Pancreas (tissue), 10 donors: ENCODE measurements around the gene MYT1. TPM values are rescaled to one million over a fixed set of nuclear protein-coding genes. Genes with fewer than 3 reads are reported as not detected.
A peak's percentile ranks its signal among the peaks of the same experiment; 100 is the strongest.

Experiments used
- ATAC-seq, 4 donors: fragments of 200-7000 bp; cut with Tn5 transposase; one replicate each; pipeline versions ENCODE4 v1.8.0 to v1.9.1; 2020; ENCODE audit warnings: mild to moderate bottlenecking in 4 of 4, moderate library complexity in 4 of 4
- DNase-seq, 6 donors: peaks; one replicate each; pipeline ENCODE4 v3.0.0-alpha.2; 2020
- FAIRE-seq: peaks from 2 replicates; lab custom pipeline; 2012; peaks lifted over from hg19 to GRCh38; lab: Jason Lieb, UNC
- H3K27ac ChIP-seq, 4 donors: fragments of 200-600 bp; sonication (generic); 1 replicate in 3 of 4; 2 replicates in 1 of 4; pipeline versions ENCODE4 v1.5.0 to v1.8.0; 2020
- H3K27me3 ChIP-seq, 4 donors: fragments of 200-600 bp; one replicate each; pipeline ENCODE4 v1.8.0; 2021
- H3K36me3 ChIP-seq, 3 donors: fragments of 200-600 bp; sonication (generic) in 1 of 3; one replicate each; pipeline versions ENCODE4 v1.5.0 to v1.8.0; 2020 to 2021
- H3K4me1 ChIP-seq, 3 donors: fragments of 200-600 bp; one replicate each; pipeline ENCODE4 v1.8.0; 2021
- H3K4me3 ChIP-seq, 4 donors: fragments of 200-600 bp; sonication (generic) in 2 of 4; one replicate each; pipeline versions ENCODE4 v1.5.0 to v1.8.0; 2020 to 2021
- H3K9me3 ChIP-seq, 4 donors: fragments of 200-600 bp; one replicate each; pipeline ENCODE4 v1.8.0; 2021
- WGBS, 2 donors: extraction: QIAGEN DNeasy Blood & Tissue Kit; methylation state at CpG; one replicate each; pipeline ENCODE4 v1.1.7; 2013; 5-methylcytosine and 5-hydroxymethylcytosine counted together
- intact Hi-C, 3 donors: fragments of 100-400 bp; cut with DNase I; formaldehyde crosslinking; loops; one replicate each; pipeline versions ENCODE4 v1.11.1 to v1.14.2; 2022
- polyA plus RNA-seq, 2 donors: library from polyadenylated mRNA; stranded (reverse); fragments of 200-250 nt; gene quantifications; one replicate each; pipeline ENCODE4 v1.2.3, GENCODE V29; 2013
- total RNA-seq, 6 donors: library from RNA; stranded (reverse); fragmentation: NEBNext Ultra II Directional in 4 of 6; extraction: Animal tissue kit (Norgen Biotek cat#: 25700) in 4 of 6; gene quantifications; one replicate each; pipeline versions ENCODE4 v1.2.1 to v1.2.4, GENCODE V29; 2021 to 2023
- TF ChIP-seq, protein P1 (sequence below), 4 donors: fragments of 200-600 bp; sonication (generic) in 3 of 4; IDR thresholded peaks; one replicate each; pipeline versions ENCODE4 v1.5.0 to v1.8.0; 2021; ENCODE audit warnings: antibody characterized with exemption in 4 of 4
- donor health status: healthy with polysubstance abuse.
- donor health status: DM: no; HTN: no; CAD: no; lungs with moderate emphysema.
- donor health status: DM: no; HTN: no; CAD: no.
- donor health status: control.
- donor health status: control.
- donor health status: Bipolar disorder and iron deficiency.
- donor health status: DM: yes; HTN: yes; CAD: no.
- donor health status: DM: no; HTN: no; CAD: no.
- donor health status: DM: no; HTN: no; CAD: no.
- donor health status: DM: yes; HTN: yes; CAD: no.

The MYT1 gene
- total and polyA plus RNA-seq, 8 donors = 0.13 to 5.1 (median 0.52) TPM

DNA sequence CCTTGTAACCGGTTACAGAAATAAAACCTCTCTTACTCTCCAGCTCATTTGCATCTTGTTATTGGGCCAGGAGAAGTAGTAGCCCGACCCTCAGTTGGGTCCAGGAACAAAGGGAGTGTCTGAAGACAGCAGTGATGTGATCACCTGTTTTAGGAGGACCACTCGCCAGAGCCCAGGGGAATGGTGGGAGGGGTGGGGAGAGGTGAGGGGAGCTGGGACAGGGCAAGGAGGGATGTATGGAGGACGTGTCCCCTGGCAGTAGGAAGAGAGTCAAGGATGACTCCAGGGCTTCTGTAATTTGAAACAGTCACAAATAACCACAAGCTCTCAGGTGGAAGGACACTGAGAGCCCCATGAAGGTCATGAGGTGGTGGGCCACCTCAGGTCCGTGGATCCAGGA lies 89.9 kb downstream of the MYT1 start:
- intact Hi-C loops = no loop called here
- ATAC-seq (no peak), FAIRE-seq (no peak), DNase-seq (peak in 1 of 6 donors; percentile 31)
- no peak overlapping the region for H3K4me3 ChIP-seq
- H3K36me3 ChIP-seq = no peaks in the 10 kb centered on the region
- no peak overlapping the region for H3K27ac ChIP-seq
- H3K4me1 ChIP-seq = peaks cover 0 to 14% (median 9%) of the 10 kb centered on the region in 3 donors
- 78 to 86% methylated on average over 5 of the region's 5 CpGs for WGBS, 2 donors
- H3K27me3 ChIP-seq = no peaks in the 10 kb centered on the region
- TF ChIP-seq, protein P1, sequence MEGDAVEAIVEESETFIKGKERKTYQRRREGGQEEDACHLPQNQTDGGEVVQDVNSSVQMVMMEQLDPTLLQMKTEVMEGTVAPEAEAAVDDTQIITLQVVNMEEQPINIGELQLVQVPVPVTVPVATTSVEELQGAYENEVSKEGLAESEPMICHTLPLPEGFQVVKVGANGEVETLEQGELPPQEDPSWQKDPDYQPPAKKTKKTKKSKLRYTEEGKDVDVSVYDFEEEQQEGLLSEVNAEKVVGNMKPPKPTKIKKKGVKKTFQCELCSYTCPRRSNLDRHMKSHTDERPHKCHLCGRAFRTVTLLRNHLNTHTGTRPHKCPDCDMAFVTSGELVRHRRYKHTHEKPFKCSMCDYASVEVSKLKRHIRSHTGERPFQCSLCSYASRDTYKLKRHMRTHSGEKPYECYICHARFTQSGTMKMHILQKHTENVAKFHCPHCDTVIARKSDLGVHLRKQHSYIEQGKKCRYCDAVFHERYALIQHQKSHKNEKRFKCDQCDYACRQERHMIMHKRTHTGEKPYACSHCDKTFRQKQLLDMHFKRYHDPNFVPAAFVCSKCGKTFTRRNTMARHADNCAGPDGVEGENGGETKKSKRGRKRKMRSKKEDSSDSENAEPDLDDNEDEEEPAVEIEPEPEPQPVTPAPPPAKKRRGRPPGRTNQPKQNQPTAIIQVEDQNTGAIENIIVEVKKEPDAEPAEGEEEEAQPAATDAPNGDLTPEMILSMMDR (IDR thresholded peaks at IDR 0.05) = no peak
- H3K9me3 ChIP-seq = no peaks in the 10 kb centered on the region

DNA sequence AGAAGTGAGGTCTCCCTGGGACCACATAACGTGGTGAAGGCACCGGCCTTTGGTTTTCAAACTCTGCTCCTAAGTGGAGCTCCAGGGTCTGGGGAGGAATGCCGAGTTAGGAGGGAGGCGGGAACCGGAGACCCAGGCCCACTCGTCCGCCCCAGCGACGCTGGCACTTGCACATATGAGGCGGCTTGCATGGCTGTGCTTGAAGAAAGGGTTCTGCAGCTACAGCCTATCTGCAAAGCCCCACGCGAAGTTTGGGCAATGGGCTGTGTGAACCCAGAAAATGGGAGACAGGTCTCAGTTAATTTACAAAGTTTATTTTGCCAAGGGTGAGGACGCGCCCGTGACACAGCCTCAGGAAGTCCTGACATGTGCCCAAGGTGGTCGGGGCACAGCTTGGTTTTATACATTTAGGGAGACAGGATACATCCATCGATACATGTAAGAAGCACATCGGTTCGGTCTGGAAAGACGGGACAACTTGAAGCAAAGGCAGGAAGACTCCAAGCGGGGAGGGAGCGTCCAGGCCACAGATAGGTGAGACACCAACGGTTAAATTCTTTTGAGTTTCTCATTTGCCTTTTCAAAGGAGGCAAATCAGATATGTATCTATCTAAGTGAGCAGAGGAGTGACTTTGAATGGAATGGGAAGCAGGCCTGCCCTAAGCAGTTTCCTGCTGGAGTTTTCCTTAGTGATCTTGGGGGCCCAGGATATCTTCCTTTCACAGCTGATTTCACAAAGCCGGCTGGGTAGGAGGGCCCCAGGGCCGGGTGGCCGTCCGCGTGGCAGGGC lies 90.5 kb downstream of the MYT1 start:
- Histone ChIP-seq H3K27me3 (no peaks in the 10 kb centered on the region), H3K4me3 (peak overlapping the region; percentile 65 to 78 (median 72)), H3K27ac (peak overlapping the region; percentile 69 to 87 (median 82)), H3K9me3 (no peaks in the 10 kb centered on the region), H3K36me3 (no peaks in the 10 kb centered on the region), H3K4me1 (peaks cover 0 to 14% (median 9%) of the 10 kb centered on the region in 3 donors)
- no peak for FAIRE-seq
- WGBS, 2 donors = 77 to 78% methylated on average over 28 of the region's 28 CpGs
- intact Hi-C loops = no loop called here
- TF ChIP-seq, protein P1 (IDR thresholded peaks at IDR 0.05) = no peak
- DNase-seq = peak in 2 of 6 donors; percentile 46 to 56
- ATAC-seq = no peak

DNA sequence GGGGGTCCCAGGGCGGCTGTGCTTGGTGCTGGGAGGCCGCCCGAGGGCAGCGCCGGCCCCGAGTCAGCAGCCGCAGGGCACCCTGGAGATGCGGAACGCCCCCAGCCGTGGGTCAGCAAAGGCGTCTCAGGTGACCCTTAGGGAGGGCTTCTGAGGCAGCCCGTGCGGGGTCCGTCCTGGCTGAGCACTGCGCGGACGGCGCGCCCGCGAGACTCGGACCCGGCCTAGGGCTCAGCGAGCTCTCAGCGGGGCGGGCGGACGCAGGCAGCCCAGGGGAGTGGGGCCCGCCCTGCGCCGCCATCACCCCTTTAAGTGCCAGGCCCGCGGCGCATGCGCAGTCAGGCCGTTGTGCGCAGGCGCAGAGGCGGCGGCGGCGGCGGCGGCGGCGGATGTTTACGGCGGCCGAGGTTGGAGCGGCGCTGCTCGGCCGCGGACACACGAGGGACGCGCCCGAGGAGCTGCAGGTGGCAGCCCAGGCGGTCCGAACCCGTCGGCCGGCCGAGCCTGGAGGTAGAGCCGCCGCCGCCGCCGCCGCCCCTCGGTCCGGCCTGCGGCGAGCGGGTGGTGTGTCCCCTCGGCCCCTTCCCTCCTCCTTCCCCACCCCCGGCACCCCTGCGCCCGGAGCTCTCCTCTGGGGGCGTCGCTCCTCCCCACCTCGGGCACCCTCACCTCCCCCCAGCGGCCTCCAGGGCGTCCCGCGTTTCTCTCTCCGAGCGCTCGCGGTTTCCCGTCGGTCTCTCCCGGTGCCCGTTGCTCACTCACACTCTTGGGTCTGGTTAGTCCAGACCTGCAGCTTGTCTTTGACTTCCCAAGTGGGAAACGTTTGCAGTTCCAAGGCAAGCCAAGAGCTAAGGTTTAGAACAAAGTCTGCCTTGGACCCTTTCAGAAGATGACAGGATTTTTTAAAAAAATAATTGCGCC lies 91.4 kb downstream of the MYT1 start, which contains the start of gene PCMTD2:
Gene PCMTD2 (plus strand): TSS at position 388 of the 921 bp plus-strand sequence. CDS start 4,218 bp downstream, outside the sequence.
- Histone ChIP-seq H3K4me3 (peak within 1 kb of the TSS; percentile 65 to 78 (median 72)), H3K4me1 (peaks cover 0 to 14% (median 9%) of the 10 kb centered on the region in 3 donors), H3K9me3 (no peaks in the 10 kb centered on the region), H3K27me3 (no peaks in the 10 kb centered on the region), H3K36me3 (no peaks in the 10 kb centered on the region), H3K27ac (peak within 1 kb of the TSS; percentile 69 to 87 (median 82))
- TF ChIP-seq, protein P1 (IDR thresholded peaks at IDR 0.05) = no peak
- intact Hi-C loops = no loop called here
- DNase-seq (peak; percentile 68 to 97 (median 88)), FAIRE-seq (no peak), ATAC-seq (peak; percentile 93 to 98 (median 96))
- WGBS, 2 donors = 0% methylated on average over 42 to 96 of the region's 96 CpGs

GRCh38 chr20:64256282-64256935 lies 92.2 kb downstream of the MYT1 start:
- intact Hi-C loops = no loop called here
- peak in 1 of 4 donors; percentile 5 for ATAC-seq
- Histone ChIP-seq H3K27ac (peak overlapping the region; percentile 69 to 87 (median 82)), H3K27me3 (no peaks in the 10 kb centered on the region), H3K9me3 (no peaks in the 10 kb centered on the region), H3K36me3 (no peaks in the 10 kb centered on the region), H3K4me1 (peaks cover 0 to 14% (median 9%) of the 10 kb centered on the region in 3 donors), H3K4me3 (peak overlapping the region; percentile 65 to 78 (median 72))
- no peak for FAIRE-seq
- TF ChIP-seq, protein P1 (IDR thresholded peaks at IDR 0.05) = no peak
- peak in 2 of 6 donors; percentile 13 to 42 for DNase-seq
- 16% methylated on average over 15 of the region's 15 CpGs for WGBS, 2 donors
